HT1080 (cell line): Measurements from ENCODE around the gene KAT2A. TPM values are rescaled to one million over a fixed set of nuclear protein-coding genes. Genes with fewer than 3 reads are reported as not detected.
"Not testable (repeated sequence)": the region's sequence is repeated elsewhere in the genome, so short reads cannot be mapped to it uniquely, and the experiment has no call there.

ENCODE experiments used
- DNase-seq: peaks from one replicate; pipeline ENCODE4 v3.0.0-alpha.2; 2015; ENCODE audit warnings: low read depth
- polyA plus RNA-seq, 2 experiments: library from polyadenylated mRNA; depleted of rRNA; stranded (reverse); fragments of >200 nt; gene quantifications; 2 replicates each; pipeline ENCODE4 v1.2.3, GENCODE V29; 2015
- total RNA-seq: library from RNA; depleted of rRNA; stranded (reverse); fragments of >200 nt; shearing (Covaris generic); gene quantifications from 2 replicates; pipeline ENCODE4 v1.2.3, GENCODE V29; 2014; rRNA removed

The KAT2A gene
- total RNA-seq = 19.6 and 28.0 TPM in 2 replicates
- 25.2 and 30.7 TPM in 2 replicates for polyA plus RNA-seq (2015; cell fraction: cytosol; rRNA removed)
- polyA plus RNA-seq (2015; cell fraction: nucleus; rRNA removed) = 240 and 250 TPM in 2 replicates

- peak; percentile 79 for DNase-seq
These were observed at the start of gene KAT2A for GRCh38 chr17:42120770-42121769. TSS of gene KAT2A (minus strand) at chr17:42121367. CDS start at chr17:42121304, 63 bp downstream.

GRCh38 chr17:42169351-42169750 lies 48.2 kb upstream of the KAT2A start:
- DNase-seq = no peak

- no peak for DNase-seq
These were observed 46.6 kb upstream of the KAT2A start for GRCh38 chr17:42167807-42168206.

GRCh38 chr17:42166196-42166763 lies 45.1 kb upstream of the KAT2A start:
- DNase-seq = no peak

- no peak for DNase-seq
These were observed 44.6 kb upstream of the KAT2A start for GRCh38 chr17:42165751-42166150.

- DNase-seq = no peak
These were observed 42.7 kb upstream of the KAT2A start for GRCh38 chr17:42163696-42164407.

GRCh38 chr17:42163113-42163512 lies 41.9 kb upstream of the KAT2A start:
- DNase-seq = no peak

GRCh38 chr17:42160531-42160910 lies 39.4 kb upstream of the KAT2A start:
- DNase-seq = no peak

GRCh38 chr17:42159796-42160530 lies 38.8 kb upstream of the KAT2A start:
- DNase-seq = no peak

GRCh38 chr17:42155614-42156045 lies 34.5 kb upstream of the KAT2A start:
- no peak for DNase-seq

- peak; percentile 6 for DNase-seq
These were observed 33.0 kb upstream of the KAT2A start for GRCh38 chr17:42153919-42154742.

GRCh38 chr17:42146911-42147607 lies 25.9 kb upstream of the KAT2A start:
- no peak for DNase-seq

- DNase-seq = not testable (repeated sequence)
These were observed 22.0 kb upstream of the KAT2A start for GRCh38 chr17:42143138-42143537.

GRCh38 chr17:42142371-42142896 lies 21.3 kb upstream of the KAT2A start:
- no peak for DNase-seq

- DNase-seq = no peak
These were observed 20.2 kb upstream of the KAT2A start for GRCh38 chr17:42141382-42141781.

GRCh38 chr17:42140690-42141089 lies 19.5 kb upstream of the KAT2A start:
- DNase-seq = not testable (repeated sequence)

- DNase-seq = no peak
These were observed 17.8 kb upstream of the KAT2A start for GRCh38 chr17:42138749-42139492.

- DNase-seq = no peak
These were observed 15.5 kb upstream of the KAT2A start for GRCh38 chr17:42136654-42137051.
